Pons (tissue), 1 donor: ENCODE results near the gene WDR86.

Experiments
- DNase-seq: peaks from one replicate; pipeline ENCODE4 v3.0.0-alpha.2; 2016; ENCODE audit warnings: low spot score

Gene WDR86

DNA sequence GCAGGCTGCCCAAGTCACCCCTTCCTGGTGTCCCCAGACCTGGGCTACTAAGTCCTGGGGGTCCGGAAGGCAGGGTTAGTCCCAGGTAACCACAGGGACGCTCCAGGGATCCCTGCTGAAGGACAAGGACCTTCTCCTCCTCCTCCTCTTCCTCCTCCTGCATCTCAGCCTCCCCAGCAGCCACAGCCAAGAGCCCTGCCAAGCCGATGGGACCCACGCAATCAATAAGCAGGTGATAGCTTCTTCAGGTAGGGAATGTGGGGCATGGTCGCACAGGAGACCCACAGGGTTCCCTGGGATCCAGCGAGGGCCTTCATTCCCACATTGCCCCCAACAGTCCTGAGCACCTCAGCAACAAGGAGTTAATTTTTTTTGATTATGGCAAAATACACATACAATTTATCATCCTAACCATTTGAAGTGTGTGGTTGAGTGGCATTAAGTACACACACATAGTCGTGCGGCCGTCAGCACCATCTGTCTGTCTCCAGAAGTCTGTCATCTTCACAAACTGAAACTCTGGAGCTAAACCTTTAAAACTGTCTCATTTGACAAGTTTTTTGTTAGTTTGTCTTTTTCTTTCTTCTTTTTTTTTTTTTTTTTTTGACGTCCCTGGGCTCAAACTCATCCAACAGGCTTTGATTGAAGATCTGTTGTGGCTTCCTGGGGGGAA is 18.0 kb upstream of the WDR86 start:
- DNase-seq: no peak

DNA sequence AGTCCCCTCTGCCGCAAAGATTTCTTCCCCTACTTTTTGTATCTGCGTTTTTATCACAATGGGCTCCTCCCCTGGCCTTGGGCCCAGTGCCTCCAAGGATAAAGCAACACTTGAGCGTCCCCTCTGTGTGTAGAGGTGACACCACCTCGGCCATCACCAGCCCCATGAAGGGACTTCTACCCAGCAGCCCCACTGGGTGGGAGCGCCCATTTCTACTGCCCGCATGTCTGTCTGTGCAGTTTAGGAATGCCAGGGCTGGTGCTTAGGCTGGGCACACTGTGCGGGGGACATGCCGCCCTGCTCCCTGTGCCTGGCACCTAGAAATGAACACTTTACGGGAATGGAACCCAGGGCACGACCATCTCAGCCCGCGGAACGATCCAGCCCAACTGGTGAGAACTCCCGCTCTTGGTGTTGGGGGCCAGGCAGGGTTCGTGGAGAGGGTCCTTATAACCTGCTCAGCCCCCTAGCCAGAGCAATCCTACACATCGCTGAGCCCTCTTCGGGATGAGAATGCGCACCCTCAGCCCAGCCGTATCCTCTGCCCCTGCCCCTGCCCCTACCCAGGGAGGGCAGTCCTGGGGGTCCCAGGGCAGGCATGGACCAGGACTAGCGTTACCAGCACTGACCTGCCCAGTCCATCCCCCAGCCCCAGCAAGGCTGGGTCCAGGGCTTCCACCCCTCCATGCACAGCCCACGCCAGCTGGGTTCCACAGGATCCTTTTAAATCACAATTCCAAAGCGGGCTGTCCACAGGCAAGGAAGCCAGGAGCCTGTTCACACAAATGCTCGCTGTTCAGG is 17.3 kb upstream of the WDR86 start:
- no peak for DNase-seq

DNA sequence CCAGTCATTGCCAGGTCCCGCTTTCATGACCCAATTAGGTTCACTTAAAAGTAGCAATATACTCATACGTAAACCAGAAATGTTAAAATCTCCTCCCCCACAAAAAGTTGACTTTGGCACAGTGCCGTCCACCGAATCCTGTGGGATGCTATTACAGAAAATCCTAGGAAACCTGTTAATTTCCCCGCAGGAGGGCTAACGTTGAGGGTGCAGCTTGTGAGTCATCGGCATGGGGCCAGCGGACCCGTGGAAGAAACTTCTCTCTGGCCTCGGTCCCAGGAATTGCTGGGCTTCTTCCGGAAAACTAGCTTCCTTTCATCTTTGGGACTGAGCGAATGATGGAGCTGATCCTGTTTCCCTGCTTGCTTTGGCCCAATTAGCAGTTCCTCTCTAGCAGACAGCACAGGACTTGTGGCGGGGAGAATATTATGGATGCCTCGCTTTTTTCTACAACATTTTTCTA is 16.6 kb upstream of the WDR86 start:
- DNase-seq: no peak

DNA sequence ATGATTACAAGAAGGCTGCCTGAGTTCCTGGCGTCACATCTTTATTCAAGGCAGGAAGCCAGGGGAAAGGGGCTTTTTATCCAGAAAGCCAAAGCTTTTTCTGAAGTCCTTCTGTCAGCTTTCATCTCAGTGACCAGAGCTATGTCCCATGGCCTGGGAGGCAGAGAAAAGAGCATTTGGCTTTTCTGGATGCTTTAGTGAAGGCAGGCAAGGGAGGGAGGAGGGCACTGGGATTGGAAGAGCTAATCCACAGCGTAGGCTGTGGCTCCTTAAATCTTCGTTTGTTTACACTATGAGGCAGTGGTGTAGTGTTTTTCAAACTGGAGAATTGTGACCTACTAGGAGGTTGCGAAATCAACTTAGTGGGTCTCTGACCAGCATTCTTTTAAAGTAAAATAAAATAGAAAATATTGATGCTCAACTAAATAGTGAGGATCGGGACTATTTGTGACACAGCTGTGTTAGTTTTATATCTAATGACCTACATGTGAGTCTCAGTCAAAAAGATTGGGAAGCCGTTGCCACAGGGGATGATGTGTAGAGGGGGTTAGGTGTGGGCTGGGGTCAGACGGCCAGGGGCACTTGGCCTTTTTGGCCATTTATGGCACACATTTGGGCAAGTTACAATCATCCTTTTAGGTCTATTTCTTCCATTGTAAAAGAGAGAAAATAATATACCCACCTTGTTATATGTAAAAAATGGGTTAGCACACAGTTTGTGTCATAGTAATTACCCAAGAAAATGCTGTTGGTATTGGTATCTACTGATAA is 16.0 kb upstream of the WDR86 start:
- no peak for DNase-seq

DNA sequence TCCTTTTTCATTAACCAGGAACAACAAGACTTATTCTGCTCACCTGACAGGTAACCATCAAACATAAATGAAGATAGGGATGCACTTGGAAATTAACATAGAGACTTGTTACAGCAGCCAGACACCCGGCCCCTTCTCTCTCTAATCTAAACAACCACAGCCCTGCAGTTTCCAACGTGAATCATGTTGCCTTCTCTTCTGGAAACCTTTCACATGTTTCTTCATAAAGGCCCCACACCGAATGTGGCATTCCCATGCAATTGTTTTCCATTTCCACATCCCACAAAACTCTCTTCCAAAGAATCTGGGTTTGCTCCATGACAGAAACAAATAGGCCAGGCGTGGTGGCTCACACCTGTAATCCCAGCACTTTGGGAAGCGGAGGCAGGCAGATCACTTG is 15.0 kb upstream of the WDR86 start:
- DNase-seq: no peak

DNA sequence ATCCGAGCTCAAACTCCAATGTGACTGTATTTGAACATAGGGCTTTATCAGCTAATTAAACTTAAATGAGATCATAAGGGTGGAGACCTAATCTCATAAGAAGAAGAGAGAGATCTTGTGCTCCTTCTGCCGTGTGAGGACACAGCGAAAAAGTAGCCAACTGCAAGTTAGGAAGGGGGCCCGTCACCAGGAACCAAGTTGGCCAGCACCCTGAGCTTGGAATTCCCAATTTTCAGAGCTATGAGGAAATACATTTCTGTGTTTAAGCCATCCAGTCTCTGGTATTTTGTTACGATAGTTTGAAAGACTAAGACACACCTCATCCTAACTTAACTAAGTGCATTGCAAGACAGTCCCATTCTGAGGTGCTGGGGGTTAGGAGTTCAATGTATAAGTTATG is 14.1 kb upstream of the WDR86 start:
- no peak for DNase-seq

DNA sequence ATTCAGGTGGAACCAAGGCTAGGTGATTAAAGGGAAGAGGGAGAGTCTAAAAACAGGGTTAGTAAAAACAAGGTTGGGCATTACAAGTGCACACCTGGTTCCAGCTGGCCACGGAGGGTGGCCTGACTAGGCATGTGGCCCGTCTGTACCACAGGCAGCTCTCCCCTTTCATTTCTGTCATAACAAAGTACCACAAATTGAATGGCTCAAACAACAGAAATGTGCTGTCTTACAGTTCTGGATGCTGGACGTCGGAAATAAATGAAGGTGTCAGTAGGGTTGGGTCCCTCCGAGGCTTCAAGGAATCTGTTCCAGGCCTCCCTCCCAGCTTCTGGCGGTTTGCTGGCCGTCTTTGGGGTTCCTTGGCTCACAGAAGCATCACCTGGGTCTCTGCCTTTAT is 13.4 kb upstream of the WDR86 start:
- DNase-seq: no peak

DNA sequence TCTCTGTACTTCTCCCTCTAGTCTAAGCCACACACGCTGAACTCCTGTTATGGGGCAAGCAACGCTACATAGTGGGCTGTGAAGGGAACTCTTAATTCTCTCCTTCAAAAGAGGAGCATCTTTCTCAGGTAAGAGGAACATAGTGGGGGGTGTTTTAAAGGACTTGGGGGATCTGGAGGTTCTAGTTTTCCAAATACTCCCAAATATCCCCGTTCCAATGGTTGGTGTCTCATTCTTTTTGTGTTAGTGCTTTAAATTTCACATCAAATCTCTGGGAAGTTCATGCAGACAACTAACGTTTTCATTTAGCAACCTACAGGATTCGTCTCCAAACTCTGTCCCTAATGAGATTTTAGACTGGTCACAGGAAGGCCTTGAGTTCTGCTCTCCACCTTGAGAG is 12.4 kb upstream of the WDR86 start:
- DNase-seq: no peak

DNA sequence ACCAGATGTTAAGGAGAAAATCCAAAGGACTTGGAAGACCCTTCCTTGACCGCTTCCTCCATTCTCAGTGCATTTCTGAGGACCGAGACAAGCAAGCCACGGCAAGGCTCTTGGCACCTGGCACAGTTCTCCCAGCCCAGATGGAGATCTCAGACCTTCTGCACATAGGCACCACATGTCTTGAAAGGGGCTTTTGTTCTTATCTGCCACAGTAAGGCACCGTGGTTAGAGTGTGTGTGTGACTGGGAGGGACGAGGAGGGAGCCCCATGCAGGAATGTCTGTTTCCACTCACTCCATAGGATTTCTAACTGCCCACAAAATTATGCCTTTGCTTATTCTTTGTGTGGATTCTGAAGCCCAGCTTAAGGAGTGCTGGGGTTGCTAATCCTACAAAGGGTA is 10.3 kb upstream of the WDR86 start:
- DNase-seq: no peak

DNA sequence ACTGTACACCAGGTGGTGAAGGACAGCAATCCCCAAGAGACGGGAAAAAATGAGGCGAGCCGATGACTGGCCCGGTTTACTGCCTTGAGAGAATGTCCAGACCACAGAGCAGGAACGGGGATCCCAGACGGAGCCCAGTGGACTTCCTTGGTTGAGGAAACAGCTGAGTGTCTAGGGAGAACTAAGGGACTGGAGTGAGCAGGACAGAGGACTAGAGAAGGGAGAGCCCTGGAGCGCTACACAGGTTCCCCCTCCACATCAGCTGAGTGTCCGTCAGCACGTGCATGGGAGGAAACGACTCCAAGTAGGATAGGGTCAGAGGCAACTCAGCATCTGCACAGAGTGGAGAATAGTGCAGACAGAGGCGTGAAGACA is 7.1 kb upstream of the WDR86 start:
- DNase-seq: no peak

DNA sequence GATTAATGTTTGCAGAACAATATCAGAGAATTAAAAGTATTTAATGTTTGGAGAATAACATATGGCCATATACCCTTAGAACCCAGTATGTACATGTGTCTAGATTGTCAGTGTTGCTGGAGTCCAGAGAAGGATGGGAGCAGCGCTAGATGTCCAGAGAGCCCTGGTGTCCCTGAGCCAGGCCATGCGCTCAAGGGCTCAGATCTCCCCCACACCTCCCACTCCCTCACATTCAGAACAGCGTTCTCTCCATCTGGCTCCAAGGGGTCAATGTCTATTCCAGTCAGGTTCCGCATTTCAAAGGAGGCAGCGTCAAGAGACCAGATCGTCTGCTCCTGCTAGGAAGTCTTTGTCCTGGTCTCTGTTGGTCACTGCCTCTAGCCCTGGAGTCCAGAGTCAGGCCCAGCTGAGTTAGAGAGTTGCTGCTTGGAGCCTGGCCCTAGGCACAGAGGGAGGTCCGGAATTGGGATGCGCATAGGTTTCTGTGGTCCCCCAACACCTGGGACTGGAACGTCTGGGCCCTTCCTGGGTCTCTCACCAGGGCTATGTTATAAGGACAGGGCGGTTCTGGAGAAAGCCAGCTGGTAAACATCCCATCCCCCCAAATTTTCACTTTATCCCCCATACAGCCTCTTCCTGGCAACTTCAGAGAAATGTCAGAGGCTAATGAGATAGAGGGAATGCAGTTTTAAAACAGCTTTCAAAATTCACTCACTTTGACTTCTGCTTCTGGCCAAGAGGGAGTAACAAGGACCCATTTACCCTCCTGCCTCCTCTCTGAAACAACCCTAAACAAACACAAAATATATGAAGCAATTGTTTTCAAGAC is 6.5 kb upstream of the WDR86 start:
- no peak for DNase-seq

DNA sequence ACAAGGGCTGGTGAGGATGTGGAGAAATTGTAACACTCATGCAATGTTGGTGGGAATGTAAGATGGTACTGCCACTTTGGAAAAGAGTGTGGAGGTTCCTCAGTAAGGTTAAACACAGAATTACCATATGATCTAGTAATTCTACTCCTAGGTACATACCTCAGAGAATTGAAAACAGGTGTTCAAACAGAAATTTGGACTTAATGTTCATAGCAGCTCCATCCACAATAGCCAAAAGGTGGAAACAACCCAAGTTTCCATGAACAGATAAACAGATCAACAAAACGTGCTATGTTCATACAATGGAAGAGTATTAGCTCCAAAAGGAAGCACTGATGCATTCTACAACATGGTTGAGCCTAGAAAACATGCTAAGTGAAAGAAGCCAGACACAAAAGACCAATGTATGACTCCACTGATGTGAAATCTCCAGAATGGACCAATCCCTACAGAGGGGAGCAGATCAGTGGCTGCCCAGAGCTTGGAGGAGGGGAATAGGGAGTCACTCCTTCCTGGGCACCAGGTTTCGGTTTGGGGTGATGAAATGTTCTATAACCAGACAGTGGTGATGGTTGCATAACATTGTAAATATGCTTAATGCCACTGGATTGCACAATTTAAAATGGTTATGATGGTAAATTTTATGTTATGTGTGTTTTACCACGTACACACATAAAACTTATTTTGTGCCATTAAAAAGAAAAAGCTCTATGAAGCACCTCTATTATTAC is 5.7 kb upstream of the WDR86 start:
- no peak for DNase-seq

DNA sequence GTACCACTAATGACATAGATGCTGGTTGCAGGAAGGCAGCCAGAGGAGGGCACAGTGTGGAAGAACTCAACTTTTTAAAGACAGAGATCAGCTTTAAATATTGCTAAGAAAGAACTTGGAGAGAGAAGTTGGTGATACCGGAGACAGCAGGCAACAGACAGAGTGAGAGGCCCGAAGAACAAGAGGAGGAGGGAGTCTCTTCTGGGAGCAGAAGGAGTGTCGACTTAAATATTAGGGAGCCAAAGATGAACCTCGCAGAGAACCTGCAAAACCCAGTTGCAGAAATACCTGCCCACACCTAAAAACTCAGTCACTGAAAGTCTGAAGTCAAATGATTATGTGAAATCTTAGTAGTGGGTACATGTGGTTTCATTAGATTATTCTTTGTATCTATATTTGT is 3.4 kb upstream of the WDR86 start:
- DNase-seq: no peak

DNA sequence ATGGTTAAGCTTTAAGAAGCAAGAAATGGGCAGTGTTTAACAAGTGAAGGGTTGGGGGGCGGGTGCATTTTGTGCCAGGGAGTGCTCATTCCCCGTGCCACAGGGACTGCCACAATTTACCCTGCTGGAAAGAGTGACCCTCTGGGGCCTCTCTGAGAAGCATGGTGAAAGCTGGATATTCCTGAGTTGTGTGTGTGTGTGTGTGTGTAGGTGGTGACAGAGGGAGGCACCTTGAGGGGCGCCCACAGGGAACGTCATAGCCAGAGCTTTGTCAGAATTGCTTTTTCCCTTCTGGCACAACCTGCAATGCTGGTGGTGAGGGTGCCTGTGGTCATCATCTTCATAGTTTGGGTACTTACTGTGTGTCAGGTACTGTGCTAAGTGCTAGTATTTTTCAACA is 2.5 kb upstream of the WDR86 start:
- DNase-seq: no peak

DNA sequence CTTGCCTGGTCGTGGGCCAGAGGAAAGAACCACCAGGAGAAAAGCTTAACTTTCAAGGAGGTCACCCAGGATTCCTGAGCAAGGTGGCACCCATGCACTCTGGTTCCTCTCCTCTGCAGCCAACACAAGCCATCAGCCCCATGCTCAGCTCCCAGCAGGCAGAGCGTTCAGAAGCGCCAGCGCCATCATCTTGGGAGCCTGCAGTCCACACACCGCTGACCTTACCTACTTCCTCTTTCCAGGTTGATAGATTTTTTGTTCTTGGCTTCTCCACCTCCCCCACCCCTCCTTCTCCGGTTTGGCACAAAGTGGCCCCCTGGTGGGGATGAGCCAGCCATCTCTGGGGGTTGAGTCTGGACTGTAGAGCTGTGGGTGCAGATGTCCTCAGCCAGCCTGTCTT is 1.7 kb upstream of the WDR86 start:
- DNase-seq: no peak

DNA sequence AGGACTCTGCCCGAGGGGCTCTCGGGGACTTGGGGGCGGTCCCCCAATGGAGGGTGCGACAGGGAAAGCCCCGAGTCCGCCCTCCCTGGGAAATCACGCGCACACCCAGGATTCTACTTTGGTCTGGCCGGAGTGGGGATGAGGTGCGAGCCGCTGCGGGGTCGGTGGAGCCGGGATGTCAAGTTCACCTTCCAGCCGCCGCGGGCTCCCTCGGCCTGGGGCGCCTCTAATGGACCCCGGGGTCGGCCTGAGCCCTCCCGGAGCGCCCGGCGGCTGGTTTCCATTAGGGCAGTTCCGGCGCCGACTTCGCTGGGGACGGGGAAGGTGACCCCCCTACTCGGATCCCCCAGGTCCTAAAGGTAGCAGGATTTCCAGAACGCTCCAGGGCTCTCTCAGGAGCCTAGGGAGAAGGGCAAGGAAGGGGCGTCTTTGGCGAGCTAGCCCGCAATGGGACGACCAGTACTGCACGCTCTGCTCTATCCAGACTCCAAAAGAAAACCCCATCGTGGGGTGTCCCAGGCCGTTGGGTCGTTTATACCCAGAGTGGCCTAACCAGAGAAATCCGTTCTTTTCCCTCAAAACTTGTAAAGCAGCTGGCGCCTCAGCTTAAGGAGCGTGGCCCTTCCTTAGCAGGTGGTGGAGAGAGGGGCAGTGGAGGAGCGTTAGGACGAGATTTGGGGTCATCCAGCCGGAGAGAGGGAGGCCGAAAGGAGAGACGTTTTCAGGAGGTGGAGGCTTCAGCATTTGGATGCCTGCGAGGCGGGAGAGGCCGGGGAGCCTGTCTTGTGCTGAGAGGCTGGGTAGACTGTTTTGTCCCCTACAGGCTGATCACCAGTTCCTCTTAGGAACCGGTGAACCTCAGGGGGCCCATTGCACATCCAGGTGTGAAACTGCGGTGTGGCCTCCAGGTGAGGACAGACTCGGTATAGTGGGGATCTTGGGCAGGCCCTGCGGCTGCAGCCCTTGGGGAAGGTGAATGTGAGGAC is 860 bp upstream of the WDR86 start:
- DNase-seq: no peak

DNA sequence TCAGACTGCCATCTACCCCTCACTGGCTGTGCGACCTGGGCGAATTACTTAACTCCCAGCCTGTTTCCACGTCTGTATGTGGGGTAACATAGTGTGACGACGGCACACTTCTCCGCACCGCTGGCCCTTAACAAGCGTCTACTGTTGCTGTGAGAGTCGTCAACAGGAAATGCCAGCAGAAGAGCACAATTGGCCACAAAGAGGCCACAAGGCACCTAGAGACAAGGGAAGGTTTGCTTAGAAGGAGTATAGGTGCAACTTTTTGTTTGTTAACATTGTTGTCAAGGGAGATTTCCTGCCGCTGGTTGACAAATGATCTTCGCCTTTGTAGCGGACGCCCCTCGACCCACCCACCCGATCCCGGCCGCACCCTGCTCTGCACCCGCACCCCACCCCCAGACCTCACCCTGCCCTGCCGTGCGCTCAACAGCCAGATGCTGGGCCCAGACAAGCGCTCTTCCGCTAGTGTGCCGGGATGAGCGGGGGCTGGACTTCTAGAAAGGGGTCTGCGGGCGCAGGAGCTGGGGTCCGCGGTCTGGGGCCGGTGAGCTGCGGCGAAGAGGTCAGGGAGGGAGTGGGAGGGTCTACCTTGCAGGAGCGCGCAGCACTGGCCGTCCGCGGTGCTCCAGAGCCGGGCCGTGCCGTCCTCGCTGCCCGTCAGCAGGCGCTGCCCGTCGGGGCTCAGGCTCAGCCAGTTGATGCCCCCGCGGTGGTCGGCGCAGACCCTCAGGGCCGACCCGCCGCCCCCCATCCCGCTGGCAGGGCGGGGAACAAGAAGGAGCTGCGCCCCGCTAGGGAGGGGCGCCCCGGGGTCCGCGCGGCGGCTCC is 785 bp downstream of the WDR86 start:
- DNase-seq: no peak

DNA sequence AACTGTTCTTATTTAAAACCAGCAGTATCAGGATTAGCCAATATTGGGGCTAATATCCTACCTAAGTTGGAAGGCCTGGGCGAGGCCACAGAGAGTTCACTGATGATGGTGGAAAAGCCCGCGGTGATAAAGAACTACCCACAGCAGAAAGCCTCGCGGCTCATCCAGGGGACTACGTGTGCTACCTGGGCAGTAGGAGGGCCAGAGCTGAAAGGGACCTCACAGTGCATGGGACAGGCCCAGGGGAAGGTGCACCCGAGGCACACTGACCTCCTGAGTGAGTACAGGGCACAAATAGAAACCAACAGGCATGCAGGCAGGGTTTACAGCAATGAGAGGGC is 1.4 kb downstream of the WDR86 start:
- DNase-seq: no peak

DNA sequence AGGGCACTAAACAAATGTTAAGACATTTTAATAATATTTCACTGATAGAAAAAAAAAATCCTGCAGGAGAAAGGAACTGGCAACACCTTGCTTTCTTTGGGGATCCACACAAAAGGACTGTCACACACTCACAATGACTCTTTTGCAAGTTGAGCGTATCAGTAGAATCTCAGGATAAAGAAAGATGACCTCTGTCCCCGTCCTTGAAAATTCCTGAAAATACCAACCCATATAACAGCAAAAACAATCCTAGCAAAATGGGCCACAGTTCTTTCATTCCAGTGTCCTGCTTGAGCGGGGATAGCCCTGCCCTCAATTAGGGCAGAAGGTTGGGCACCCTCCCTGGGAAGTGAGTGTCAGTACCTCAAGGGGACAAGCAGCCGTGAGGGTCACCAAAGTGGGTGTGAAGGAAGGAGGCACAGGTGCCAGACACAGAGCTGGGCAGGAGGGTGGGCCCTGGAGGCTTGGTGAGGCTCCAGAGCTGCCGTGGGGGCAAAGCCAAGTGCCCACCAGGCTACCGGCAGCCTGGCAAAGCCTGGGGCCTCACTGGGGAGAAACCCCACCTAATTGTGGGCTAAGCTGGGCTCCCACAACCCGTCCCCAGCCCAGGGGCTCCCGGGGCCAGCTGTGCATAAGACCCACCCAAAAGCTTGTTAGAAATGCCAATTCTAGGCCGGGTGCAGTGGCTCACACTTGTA is 2.8 kb downstream of the WDR86 start:
- no peak for DNase-seq
